Erythroblast (primary cell): Measurements from ENCODE around the gene SKIDA1.

Source experiments
- GATA1 ChIP-seq: IDR thresholded peaks from 2 replicates; pipeline ENCODE4 v1.6.1; 2011; ENCODE audit warnings: low read depth, mild to moderate bottlenecking, control low read depth, low read length, moderate library complexity
- POLR2A ChIP-seq: IDR thresholded peaks from 2 replicates; pipeline ENCODE4 v1.6.1; 2011; ENCODE audit warnings: mild to moderate bottlenecking, low read length

DNA sequence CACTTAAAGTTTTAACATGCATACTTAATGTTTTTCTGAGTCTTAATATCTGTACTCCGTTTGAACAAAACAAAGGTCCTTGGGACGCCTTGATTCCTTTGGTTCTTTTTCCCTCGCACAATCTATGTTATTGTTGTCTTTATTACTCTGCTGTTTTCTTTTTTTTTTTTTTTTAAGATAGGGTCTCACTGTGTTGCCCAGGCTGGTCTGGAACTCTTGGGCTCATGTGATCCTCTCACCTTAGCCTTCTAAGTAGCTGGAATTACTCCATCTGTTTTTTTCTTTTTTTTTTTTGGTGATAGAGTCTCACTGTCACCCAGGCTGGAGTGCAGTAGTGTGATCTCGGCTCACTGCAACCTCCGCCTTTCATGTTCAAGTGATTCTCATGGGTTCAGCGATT lies 21.8 kb upstream of the SKIDA1 start:
- TF ChIP-seq POLR2A (no peak), GATA1 (no peak)
